ENCODE data around the gene DCAF4L1.

- no peak for TF ChIP-seq CTCF (conservative IDR thresholded peaks at IDR 0.05; ENCODE audit: low read depth, low read length)
- no peak for TF ChIP-seq EZH2 (IDR thresholded peaks at IDR 0.05; ENCODE audit: borderline replicate concordance, low read depth, low read length, poor library complexity, severe bottlenecking)
These were observed 4.6 kb upstream of the DCAF4L1 start for GRCh38 chr4:41976775-41977516.

Measured in A673 (cell line).